MCF 10A (cell line): Measurements from ENCODE around the gene TLX2. TPM values are rescaled to one million over a fixed set of nuclear protein-coding genes. Genes with fewer than 3 reads are reported as not detected.
"Not testable (repeated sequence)": the region's sequence is repeated elsewhere in the genome, so short reads cannot be mapped to it uniquely, and the experiment has no call there.

Source experiments
- BruUV-seq: library from RNA; stranded (reverse); fragments of 400-500 nt; replicated peaks from 2 replicates; lab custom pipeline; 2021; lab: Mats Ljungman, UMichigan
- CTCF ChIA-PET: fragments of 300-600 bp; sonication (Branson Sonifier 250); formaldehyde crosslinking; extraction: SDS; loops from one replicate; lab custom pipeline; 2021; ENCODE audit warnings: antibody characterized with exemption, inconsistent platforms; lab: Yijun Ruan, JAX
- POLR2A ChIA-PET: fragments of 300-600, 350-650 bp; sonication (Branson Sonifier 250); formaldehyde crosslinking; extraction: SDS; loops from one replicate; lab custom pipeline; 2020; ENCODE audit warnings: antibody characterized with exemption, inconsistent platforms; lab: Yijun Ruan, JAX
- DNase-seq: peaks from one replicate; pipeline ENCODE4 v3.0.0-alpha.2; 2018; ENCODE audit not compliant: unreplicated experiment
- H3K27ac Mint-ChIP-seq: one replicate; pipeline ENCODE4 v1.8.0; 2022; ENCODE audit warnings: mild to moderate bottlenecking, low read depth, mixed read lengths; ENCODE audit not compliant: unreplicated experiment
- H3K27me3 Mint-ChIP-seq: one replicate; pipeline ENCODE4 v1.8.0; 2022; ENCODE audit warnings: mixed read lengths; ENCODE audit not compliant: insufficient read depth, unreplicated experiment
- H3K36me3 Mint-ChIP-seq: one replicate; pipeline ENCODE4 v1.8.0; 2022; ENCODE audit warnings: mild to moderate bottlenecking, moderate library complexity, mixed read lengths; ENCODE audit not compliant: insufficient read depth, unreplicated experiment
- H3K4me1 Mint-ChIP-seq: one replicate; pipeline ENCODE4 v1.8.0; 2022; ENCODE audit warnings: mixed read lengths; ENCODE audit not compliant: insufficient read depth, unreplicated experiment
- H3K4me3 Mint-ChIP-seq: one replicate; pipeline ENCODE4 v1.8.0; 2022; ENCODE audit warnings: mild to moderate bottlenecking, moderate library complexity, mixed read lengths; ENCODE audit not compliant: unreplicated experiment
- H3K9me3 Mint-ChIP-seq: one replicate; pipeline ENCODE4 v1.8.0; 2022; ENCODE audit warnings: mixed read lengths; ENCODE audit not compliant: unreplicated experiment
- intact Hi-C: fragments of 100-400 bp; cut with micrococcal nuclease; formaldehyde crosslinking; loops from 2 replicates; pipeline ENCODE4 v1.14.1; 2022
- total RNA-seq: library from RNA; stranded (reverse); gene quantifications from 2 replicates; pipeline ENCODE4 v1.2.3, GENCODE V29; 2022
- TF ChIP-seq, protein P1 (sequence below): fragments of 200-600 bp; IDR thresholded peaks from one replicate; pipeline ENCODE4 v1.8.0; 2022; ENCODE audit warnings: antibody characterized with exemption, mild to moderate bottlenecking; ENCODE audit not compliant: unreplicated experiment

TLX2 gene
- total RNA-seq, 1 experiment from 2014 or later: not detected

DNA sequence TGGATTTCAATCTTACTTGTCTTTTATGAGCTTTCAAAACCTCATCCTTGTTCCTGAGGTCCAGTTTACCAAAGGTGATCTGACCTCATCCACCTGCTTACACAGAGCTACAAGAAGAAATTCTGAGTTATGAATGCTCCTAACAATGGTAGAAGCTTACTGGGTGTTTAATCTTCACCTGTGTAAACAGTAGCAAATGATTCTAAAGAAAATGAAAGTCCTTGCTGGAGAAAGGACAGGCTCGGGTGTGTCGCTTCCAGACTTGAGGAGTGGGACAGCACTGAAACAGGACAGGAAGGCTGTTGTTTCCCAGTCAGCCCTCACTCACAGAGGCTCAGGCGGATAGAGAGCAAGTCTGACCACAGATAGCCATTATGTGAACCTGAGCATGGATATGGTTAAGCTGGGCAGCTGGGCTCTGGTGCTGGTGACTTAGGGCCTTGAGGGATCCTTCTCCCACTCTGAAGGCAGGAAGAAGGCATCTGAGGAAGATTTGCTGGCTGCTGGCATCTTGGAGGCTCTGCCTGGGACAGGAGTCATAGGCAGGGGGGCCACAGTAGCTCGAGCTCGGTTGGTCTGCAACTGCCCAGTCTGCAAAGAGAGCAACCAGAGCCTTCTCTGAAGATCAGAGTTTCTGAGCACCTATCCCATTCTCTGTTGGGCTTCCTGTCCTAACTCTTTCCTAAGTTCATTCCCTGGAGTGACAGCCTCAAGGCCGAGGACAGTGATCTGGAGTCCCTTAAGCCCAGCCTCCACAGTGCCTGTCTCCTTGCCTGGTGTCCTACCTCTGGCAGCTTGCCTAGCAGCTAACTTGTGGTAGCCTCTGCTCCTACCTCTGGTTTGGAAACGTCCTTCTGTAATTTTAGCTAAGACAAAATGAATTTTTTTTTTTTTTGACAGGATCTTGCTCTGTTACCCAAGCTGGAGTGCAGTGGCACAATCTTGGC, 44.3 kb downstream of the TLX2 start:
- Mint-ChIP-seq H3K27ac (no peak overlapping the region), H3K27me3 (no peaks in the 10 kb centered on the region), H3K9me3 (no peaks in the 10 kb centered on the region), H3K36me3 (no peaks in the 10 kb centered on the region), H3K4me3 (no peak overlapping the region), H3K4me1 (peaks cover 27% of the 10 kb centered on the region)
- no peak for DNase-seq
- BruUV-seq: no TSS peak
- CTCF ChIA-PET: interaction anchor here (0.8 to 1.8 kb wide), 6 partner anchors 9 to 76 kb away, joined by 3 to 6 read pairs (median 4); partner anchors contain the start of genes CCDC142 and TTC31
- intact Hi-C loops: no loop called here
- POLR2A ChIA-PET: interaction anchor here (1.3 to 2.9 kb wide), 2 partner anchors 9 to 29 kb away, joined by 5 to 8 read pairs; partner anchors contain the start of genes AUP1 and HTRA2
- TF ChIP-seq, protein P1, sequence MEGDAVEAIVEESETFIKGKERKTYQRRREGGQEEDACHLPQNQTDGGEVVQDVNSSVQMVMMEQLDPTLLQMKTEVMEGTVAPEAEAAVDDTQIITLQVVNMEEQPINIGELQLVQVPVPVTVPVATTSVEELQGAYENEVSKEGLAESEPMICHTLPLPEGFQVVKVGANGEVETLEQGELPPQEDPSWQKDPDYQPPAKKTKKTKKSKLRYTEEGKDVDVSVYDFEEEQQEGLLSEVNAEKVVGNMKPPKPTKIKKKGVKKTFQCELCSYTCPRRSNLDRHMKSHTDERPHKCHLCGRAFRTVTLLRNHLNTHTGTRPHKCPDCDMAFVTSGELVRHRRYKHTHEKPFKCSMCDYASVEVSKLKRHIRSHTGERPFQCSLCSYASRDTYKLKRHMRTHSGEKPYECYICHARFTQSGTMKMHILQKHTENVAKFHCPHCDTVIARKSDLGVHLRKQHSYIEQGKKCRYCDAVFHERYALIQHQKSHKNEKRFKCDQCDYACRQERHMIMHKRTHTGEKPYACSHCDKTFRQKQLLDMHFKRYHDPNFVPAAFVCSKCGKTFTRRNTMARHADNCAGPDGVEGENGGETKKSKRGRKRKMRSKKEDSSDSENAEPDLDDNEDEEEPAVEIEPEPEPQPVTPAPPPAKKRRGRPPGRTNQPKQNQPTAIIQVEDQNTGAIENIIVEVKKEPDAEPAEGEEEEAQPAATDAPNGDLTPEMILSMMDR: no peak

DNA sequence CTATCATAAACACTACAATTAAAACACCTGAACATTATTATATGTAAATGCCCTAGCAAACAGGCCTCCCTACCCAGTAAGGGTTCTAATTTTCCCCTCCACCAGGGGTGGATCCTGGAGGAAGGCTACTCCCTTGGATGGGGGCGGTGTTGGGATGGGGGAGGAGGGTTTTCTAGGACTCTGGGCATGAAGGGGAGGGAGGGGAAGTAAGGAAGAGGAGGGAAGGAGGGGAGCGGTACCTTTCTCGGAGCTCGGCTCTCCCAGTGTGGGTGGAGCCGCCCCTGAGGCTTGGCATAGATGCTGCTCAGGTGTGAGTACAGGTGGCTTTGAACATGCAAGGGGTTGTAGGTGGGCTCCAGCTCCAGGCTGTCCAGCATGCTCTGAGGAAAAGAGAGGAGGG, 45.7 kb downstream of the TLX2 start:
- CTCF ChIA-PET: interaction anchor here (1.1 to 1.3 kb wide), 2 partner anchors 13 to 17 kb away, joined by 3 read pairs; no protein-coding TSS in a partner anchor
- intact Hi-C loops: no loop called here
- TF ChIP-seq, protein P1: no peak
- H3K27me3 Mint-ChIP-seq: no peaks in the 10 kb centered on the region
- no peak for DNase-seq
- no peak overlapping the region for H3K27ac Mint-ChIP-seq
- no TSS peak for BruUV-seq
- no peak overlapping the region for H3K4me3 Mint-ChIP-seq
- H3K9me3 Mint-ChIP-seq: no peaks in the 10 kb centered on the region
- peaks cover 38% of the 10 kb centered on the region for H3K4me1 Mint-ChIP-seq
- H3K36me3 Mint-ChIP-seq: no peaks in the 10 kb centered on the region
- POLR2A ChIA-PET: interaction anchor here (0.6 to 2.9 kb wide), 3 partner anchors 8 to 128 kb away, joined by 3 to 8 read pairs (median 3); no protein-coding TSS in a partner anchor

DNA sequence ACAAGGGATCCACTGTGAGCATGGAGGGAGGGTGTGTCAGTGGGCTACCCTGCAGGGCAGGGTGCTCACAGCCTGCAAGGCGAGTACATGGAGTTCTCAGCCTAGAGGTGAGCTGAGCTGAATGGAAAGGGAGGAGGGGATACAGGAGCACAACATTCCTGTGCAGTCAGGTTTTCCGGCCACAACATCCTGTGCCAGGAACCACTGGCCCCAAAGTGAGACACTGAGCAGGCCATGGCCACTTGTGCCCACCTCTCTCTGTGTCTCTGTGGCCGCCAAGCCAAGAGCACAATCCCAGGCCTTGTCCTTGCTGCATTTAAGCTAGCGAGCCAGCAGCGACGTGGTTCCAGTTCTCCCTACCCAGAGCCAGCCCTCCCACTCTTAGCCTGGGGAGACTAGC, 46.3 kb downstream of the TLX2 start:
- TF ChIP-seq, protein P1: no peak
- peaks cover 39% of the 10 kb centered on the region for H3K4me1 Mint-ChIP-seq
- no peaks in the 10 kb centered on the region for H3K27me3 Mint-ChIP-seq
- intact Hi-C loops: no loop called here
- no peak overlapping the region for H3K4me3 Mint-ChIP-seq
- CTCF ChIA-PET: interaction anchor here (1.1 to 1.3 kb wide), 2 partner anchors 14 to 16 kb away, joined by 3 read pairs; no protein-coding TSS in a partner anchor
- no peaks in the 10 kb centered on the region for H3K36me3 Mint-ChIP-seq
- POLR2A ChIA-PET: no interaction called here
- H3K9me3 Mint-ChIP-seq: no peaks in the 10 kb centered on the region
- peak overlapping the region; percentile 50 for H3K27ac Mint-ChIP-seq
- BruUV-seq: no TSS peak
- no peak for DNase-seq

DNA sequence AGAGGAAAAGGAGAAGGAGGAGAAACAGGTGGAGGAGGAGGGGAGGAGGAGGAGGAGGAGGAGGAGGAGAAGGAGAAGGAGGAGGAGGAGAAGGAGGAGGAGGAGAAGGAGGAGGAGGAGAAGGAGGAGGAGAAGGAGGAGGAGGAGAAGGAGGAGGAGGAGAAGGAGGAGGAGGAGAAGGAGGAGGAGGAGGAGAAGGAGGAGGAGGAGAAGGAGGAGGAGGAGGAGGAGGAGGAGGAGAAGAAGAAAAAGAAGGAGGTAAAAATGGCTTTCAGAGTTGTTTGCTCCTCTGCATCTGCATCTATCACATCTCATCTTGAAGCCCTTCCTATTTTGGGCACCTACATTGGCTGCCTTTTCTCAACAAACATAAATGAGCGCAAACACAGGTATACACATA, 46.8 kb downstream of the TLX2 start:
- POLR2A ChIA-PET, H3K36me3 Mint-ChIP-seq, H3K27ac Mint-ChIP-seq, H3K4me3 Mint-ChIP-seq, H3K27me3 Mint-ChIP-seq, H3K9me3 Mint-ChIP-seq, intact Hi-C loops, DNase-seq, BruUV-seq: not testable (repeated sequence)
- H3K4me1 Mint-ChIP-seq: peaks cover 43% of the 10 kb centered on the region
- CTCF ChIA-PET: interaction anchor here (1.1 to 1.3 kb wide), 2 partner anchors 15 to 16 kb away, joined by 3 read pairs; no protein-coding TSS in a partner anchor
